ENCODE results near the gene NPIPB8. TPM values are rescaled to one million over a fixed set of nuclear protein-coding genes. Genes with fewer than 3 reads are reported as not detected.
"Not testable (repeated sequence)": the region's sequence is repeated elsewhere in the genome, so short reads cannot be mapped to it uniquely, and the experiment has no call there.

Gene NPIPB8
- under 1 TPM; 0.16 to 0.38 TPM for total RNA-seq
- polyA plus RNA-seq (ENCODE audit: insufficient read length in 6 of 6): 1 to 10 TPM; 1.1 to 6.0 (median 2.2) TPM
- long read RNA-seq, donor 1: 0 reads
- long read RNA-seq, donor 2: 0 reads
- long read RNA-seq, donor 3: 0 reads
- long read RNA-seq, donor 4: 0 reads
- long read RNA-seq, donor 5: 0 reads
- long read RNA-seq, donor 6: 0 reads
- long read RNA-seq, donor 7: 0 reads
- long read RNA-seq, donor 8: 0 reads
- long read RNA-seq, donor 9: 0 reads
- long read RNA-seq, donor 10: 0 reads
- long read RNA-seq, donor 11: 0 reads
- long read RNA-seq, donor 12: 0 reads

GRCh38 chr16:28637765-28638164 is at the start of gene NPIPB8:
Gene NPIPB8, plus strand, starts transcription at chr16:28638065. Its CDS starts 296 bp downstream, at chr16:28638361.
- H3K9me3 ChIP-seq; DNase-seq; H3K27ac ChIP-seq; H3K36me3 ChIP-seq; ATAC-seq; intact Hi-C loops (cut with DNase I); H3K4me1 ChIP-seq; H3K4me3 ChIP-seq; H3K27me3 ChIP-seq: not testable (repeated sequence)

DNA sequence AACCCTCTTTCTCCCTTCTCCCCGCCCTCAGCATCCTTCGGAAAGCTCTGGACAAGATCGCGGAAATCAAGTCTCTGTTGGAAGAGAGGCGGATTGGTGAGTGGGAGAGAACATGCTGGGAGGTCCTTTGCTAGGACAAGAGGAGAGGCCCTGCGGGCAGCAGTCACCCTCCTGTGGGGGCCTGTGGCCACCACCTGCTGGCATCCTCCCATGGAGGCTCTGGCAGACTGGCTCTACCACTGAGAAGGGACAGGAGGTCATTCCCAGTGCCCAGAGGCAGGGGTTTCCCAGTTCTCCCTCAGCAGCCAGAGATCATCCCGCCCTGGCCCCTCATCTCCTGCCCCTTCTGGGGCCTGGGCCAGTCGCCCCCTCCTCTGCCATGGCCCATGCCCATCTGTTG is 48.8 kb upstream of the NPIPB8 start:
- intact Hi-C loops (cut with DNase I): no loop called here
- Histone ChIP-seq H3K36me3 (peaks cover 0 to 90% of the 10 kb centered on the region in 2 donors), H3K27me3 (no peaks in the 10 kb centered on the region), H3K4me3 (no peak overlapping the region), H3K4me1 (no peaks in the 10 kb centered on the region), H3K9me3 (no peaks in the 10 kb centered on the region), H3K27ac (no peak overlapping the region)
- ATAC-seq (no peak), DNase-seq (no peak)
- TF ChIP-seq, protein P1, sequence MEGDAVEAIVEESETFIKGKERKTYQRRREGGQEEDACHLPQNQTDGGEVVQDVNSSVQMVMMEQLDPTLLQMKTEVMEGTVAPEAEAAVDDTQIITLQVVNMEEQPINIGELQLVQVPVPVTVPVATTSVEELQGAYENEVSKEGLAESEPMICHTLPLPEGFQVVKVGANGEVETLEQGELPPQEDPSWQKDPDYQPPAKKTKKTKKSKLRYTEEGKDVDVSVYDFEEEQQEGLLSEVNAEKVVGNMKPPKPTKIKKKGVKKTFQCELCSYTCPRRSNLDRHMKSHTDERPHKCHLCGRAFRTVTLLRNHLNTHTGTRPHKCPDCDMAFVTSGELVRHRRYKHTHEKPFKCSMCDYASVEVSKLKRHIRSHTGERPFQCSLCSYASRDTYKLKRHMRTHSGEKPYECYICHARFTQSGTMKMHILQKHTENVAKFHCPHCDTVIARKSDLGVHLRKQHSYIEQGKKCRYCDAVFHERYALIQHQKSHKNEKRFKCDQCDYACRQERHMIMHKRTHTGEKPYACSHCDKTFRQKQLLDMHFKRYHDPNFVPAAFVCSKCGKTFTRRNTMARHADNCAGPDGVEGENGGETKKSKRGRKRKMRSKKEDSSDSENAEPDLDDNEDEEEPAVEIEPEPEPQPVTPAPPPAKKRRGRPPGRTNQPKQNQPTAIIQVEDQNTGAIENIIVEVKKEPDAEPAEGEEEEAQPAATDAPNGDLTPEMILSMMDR (IDR thresholded peaks at IDR 0.05): no peak

GRCh38 chr16:28589930-28590329 is 47.9 kb upstream of the NPIPB8 start:
- intact Hi-C loops (cut with DNase I): no loop called here
- ATAC-seq (no peak), DNase-seq (no peak)
- Histone ChIP-seq H3K36me3 (peaks cover 0 to 82% of the 10 kb centered on the region in 2 donors), H3K4me1 (no peaks in the 10 kb centered on the region), H3K27me3 (no peaks in the 10 kb centered on the region), H3K4me3 (no peak overlapping the region), H3K27ac (no peak overlapping the region), H3K9me3 (no peaks in the 10 kb centered on the region)
- TF ChIP-seq, protein P1 (IDR thresholded peaks at IDR 0.05): no peak

- H3K9me3 ChIP-seq: no peaks in the 10 kb centered on the region
- TF ChIP-seq, protein P1 (IDR thresholded peaks at IDR 0.05): no peak
- peaks cover 0 to 75% of the 10 kb centered on the region in 2 donors for H3K36me3 ChIP-seq
- no peaks in the 10 kb centered on the region for H3K4me1 ChIP-seq
- H3K27ac ChIP-seq: no peak overlapping the region
- intact Hi-C loops (cut with DNase I): no loop called here
- H3K27me3 ChIP-seq: no peaks in the 10 kb centered on the region
- H3K4me3 ChIP-seq: no peak overlapping the region
- ATAC-seq: no peak
- DNase-seq: no peak
Measured at GRCh38 chr16:28590384-28591340, 47.2 kb upstream of the NPIPB8 start.

DNA sequence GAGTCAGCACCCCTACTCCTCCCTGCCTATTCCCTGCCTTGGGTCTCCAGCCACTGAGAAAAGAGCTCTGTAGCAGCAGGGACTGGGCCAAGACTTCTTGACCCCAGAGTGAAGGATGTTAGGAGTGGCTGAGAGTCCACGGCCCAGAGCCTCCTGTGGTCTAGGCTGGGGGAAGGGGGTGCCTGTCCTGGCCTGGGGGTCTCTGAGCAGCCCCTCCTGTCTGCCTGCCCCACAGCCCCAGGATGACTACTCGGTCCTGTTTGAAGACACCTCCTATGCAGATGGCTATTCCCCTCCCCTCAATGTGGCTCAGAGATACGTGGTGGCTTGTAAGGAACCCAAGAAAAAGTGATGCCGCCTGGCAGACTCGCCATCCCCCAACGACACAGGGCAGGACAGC is 46.5 kb upstream of the NPIPB8 start:
- TF ChIP-seq, protein P1 (IDR thresholded peaks at IDR 0.05): no peak
- H3K27ac ChIP-seq: no peak overlapping the region
- intact Hi-C loops (cut with DNase I): no loop called here

More for the DNA sequence above, 46.5 kb upstream of the NPIPB8 start:
- Histone ChIP-seq H3K9me3 (no peaks in the 10 kb centered on the region), H3K4me1 (peaks cover 0 to 3% of the 10 kb centered on the region in 2 donors), H3K36me3 (peaks cover 0 to 68% of the 10 kb centered on the region in 2 donors), H3K4me3 (no peak overlapping the region), H3K27me3 (no peaks in the 10 kb centered on the region)
- no peak for ATAC-seq
- DNase-seq: no peak

All from left lung (tissue), 14 donors.